Left renal pelvis (tissue), 4 donors: ENCODE measurements around the gene PABPC1L. TPM values are rescaled to one million over a fixed set of nuclear protein-coding genes. Genes with fewer than 3 reads are reported as not detected.
"Not testable (repeated sequence)": the region's sequence is repeated elsewhere in the genome, so short reads cannot be mapped to it uniquely, and the experiment has no call there.

Experiments used
- DNase-seq, 4 donors: peaks; one replicate each; pipeline ENCODE4 v3.0.0-alpha.2; 2013; ENCODE audit warnings: low read depth in 4 of 4, low spot score in 3 of 4
- polyA plus RNA-seq, 4 donors: library from polyadenylated mRNA; unstranded; fragments of 120-200 nt; gene quantifications; one replicate each; pipeline ENCODE4 v1.2.1, GENCODE V29; 2013; ENCODE audit not compliant: insufficient read length in 4 of 4

The PABPC1L gene
- 10 to 100 TPM; 29.4 to 71.2 (median 40.6) TPM for polyA plus RNA-seq

DNA sequence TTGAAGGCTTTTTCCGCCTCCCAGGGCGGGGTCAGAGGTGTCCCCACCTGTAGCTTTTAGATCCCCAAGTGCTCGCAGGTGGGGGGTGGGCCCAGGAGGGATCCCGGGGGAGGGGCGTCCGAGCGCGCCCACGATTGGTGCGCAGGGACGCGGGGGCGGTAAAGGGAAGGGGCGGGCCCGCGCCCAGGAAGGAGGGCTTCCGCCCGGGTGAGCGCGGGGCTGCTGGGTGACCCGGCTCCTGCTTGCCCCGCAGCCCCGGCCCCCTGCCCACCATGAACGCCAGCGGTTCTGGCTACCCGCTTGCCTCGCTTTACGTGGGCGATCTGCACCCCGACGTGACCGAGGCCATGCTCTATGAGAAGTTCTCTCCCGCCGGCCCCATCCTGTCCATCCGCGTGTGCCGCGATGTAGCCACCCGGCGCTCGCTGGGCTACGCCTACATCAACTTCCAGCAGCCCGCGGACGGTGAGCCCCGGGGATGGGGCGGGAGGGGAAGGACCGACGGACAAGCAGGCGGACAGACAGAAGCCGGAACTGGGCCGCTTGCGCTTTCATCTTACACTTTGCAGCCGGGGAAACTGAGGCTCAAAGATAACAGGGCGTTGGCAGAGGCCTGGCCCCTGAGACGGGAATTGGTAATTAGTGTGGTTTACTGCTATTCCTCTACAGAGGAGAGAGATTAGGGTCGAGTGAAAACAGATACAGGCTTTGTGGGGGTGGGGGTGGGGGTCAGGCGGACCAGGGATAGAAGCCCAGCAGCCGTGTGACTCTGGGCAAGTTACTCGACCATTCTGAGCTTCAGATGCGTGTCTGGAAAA is at the start of gene PABPC1L:
PABPC1L (plus strand) TSS at position 189 of the 818 bp plus-strand sequence; CDS start at position 273, 84 bp downstream.
- peak in 3 of 4 donors; percentile 25 to 45 (median 38) for DNase-seq

- no peak for DNase-seq
Measured at GRCh38 chr20:44861531-44862006, 48.3 kb upstream of the PABPC1L start.

- no peak for DNase-seq
Measured at GRCh38 chr20:44862286-44862685, 47.6 kb upstream of the PABPC1L start.

- not testable (repeated sequence) for DNase-seq
Measured at GRCh38 chr20:44863365-44864084, 46.3 kb upstream of the PABPC1L start.

DNA sequence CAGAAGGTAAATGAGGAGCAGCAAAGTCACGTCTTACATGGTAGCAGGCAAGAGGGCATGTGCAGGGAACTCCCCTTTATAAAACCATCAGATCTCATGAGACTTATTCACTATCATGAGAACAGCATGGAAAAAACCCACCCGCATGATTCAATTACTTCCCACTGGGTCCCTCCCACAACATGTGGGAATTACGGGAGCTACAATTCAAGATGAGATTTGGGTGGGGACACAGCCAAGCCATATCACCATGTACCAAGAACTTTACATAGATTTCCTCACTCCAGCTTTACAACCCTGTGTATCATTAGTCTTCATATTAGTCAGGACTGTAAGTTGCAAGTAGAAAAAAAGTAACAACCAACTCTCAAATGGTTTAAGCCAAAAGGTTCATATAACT is 45.4 kb upstream of the PABPC1L start:
- DNase-seq, result not testable (repeated sequence)

DNA sequence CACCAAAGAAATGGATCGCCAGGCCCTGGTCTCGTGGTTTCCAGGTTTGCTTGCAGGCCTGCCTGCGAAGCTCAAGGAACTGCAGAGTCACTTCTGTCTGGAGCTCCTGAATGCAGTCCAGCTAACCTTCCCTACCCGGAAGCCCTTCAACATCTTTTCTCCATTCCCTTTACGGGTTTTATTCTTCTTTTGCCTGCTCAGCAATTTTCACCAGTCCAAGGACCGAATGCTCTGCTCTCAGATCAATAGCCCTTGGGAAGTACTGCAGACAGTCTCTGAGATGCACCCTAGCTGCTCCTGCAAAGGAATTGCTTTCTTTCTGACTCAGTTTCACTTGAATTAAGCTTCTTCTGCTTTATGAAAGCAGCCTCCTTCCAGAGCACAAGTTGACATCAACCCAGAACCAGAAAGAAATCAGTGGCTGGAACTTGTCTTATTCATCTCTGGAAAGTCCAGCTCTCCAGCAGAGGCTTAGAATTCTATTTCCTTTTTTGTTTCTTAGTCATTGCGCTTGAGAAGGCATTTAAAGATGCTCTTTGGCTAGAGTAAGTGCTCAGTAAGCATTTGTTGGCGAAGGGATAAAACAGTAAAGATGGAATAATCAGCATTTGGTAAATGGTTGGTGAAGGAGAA is 43.0 kb upstream of the PABPC1L start:
- DNase-seq, result no peak

DNA sequence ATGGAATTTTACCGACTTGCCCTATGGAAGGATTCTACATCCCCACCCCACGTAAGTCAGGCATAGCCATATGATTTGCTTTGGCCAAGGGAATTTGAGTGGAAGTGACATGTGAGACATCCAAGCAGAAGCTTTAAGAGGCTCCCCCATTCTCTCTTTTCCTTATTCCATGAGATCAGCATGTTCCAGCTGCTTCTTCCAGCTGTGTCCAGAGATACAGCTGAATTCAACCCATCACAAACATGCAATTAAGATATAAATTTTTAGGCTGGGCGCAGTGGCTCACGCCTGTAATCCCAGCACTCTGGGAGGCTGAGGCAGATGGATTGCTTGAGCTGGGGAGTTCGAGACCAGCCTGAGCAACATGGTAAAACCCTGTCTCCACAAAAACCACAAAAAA is 40.4 kb upstream of the PABPC1L start:
- DNase-seq, result no peak

DNA sequence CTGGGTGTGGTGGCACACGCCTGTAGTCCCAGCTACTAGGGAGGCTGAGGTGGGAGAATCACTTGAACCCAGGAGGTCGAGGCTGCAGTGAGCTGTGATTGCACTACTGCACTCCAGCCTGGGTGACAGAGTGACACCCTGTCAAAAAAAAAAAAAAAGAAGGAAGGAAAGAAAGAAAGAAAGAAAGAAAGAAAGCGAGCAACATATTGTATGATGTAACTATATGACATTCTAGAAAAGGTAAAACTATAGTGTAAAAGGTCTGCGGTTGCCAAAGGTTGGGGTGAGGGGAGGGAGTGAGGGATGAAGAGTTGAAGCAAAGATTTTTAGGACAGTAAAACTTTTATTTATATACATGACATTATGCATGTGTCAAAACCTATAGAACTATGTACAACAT is 27.5 kb upstream of the PABPC1L start:
- DNase-seq, result not testable (repeated sequence)

- DNase-seq, result no peak
Measured at GRCh38 chr20:44883214-44883902, 26.5 kb upstream of the PABPC1L start.

GRCh38 chr20:44884907-44885391 is 24.9 kb upstream of the PABPC1L start:
- DNase-seq, result no peak

DNA sequence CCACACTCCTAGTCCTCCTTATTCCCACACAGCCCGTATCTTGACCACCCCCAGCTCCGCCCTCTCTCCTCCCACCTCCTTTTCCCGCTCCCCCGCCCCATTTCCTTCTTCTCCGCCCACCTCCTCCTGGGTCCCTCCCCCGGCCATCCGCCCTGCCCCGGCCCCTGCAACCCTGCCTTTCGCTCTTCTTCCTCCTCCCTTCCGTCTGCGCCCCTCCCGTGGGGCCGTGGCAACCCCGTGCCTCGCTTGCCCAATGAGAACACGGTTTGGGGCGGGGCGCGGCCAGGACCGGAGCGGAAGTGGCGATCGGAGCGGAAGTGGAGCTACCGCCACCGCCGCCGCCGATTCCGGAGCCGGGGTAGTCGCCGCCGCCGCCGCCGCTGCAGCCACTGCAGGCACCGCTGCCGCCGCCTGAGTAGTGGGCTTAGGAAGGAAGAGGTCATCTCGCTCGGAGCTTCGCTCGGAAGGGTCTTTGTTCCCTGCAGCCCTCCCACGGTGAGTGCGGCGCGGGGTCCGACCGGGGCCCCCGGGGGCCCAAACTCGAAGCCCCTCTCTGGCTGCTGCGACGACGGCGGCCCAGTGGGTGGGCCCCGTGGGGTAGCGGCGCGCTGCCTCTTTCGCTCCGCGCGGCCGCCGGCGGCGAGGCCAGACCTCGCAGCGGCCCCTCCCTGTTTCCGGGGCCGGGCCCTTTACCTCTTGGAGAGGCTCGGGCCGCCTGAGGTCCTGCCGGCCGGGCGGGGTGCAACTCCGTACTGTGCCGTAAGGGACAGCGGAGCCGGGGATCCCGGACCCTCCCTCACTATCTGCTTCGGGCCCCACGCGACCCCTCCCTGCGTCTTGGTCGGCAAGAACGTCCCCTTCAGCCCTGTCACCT is 24.2 kb upstream of the PABPC1L start, which contains the start of gene YWHAB:
YWHAB (plus strand) TSS at position 314 of the 874 bp plus-strand sequence. CDS start 15,829 bp downstream, outside the sequence.
- DNase-seq, result peak; percentile 92 to 97 (median 94)

- no peak for DNase-seq
Measured at GRCh38 chr20:44886266-44886651, 23.6 kb upstream of the PABPC1L start.

GRCh38 chr20:44886828-44887227 is 23.0 kb upstream of the PABPC1L start:
- no peak for DNase-seq

DNA sequence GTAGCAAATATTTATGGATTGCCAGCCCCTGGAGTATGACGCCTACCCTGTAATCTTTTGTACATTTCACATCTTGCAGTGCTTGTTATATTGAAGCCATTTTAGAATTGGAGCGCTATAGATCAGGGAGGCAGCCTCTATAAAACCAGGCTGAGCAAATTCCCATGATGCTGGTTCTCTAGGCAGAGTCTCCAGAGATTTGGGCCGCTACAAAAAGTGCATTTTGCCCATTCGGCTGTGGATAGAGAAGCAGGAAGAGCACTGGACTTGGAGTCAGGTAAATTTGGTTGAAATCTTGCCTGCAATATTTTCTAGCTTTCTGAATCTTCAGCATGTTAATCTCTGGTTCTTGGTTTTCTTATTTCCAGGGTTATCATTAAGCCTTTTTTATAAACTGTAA is 22.4 kb upstream of the PABPC1L start:
- DNase-seq, result no peak

- no peak for DNase-seq
Measured at GRCh38 chr20:44888226-44889103, 21.4 kb upstream of the PABPC1L start.

GRCh38 chr20:44891826-44892225 is 18.0 kb upstream of the PABPC1L start:
- no peak for DNase-seq

- DNase-seq, result no peak
Measured at GRCh38 chr20:44894959-44895358, 14.9 kb upstream of the PABPC1L start.

DNA sequence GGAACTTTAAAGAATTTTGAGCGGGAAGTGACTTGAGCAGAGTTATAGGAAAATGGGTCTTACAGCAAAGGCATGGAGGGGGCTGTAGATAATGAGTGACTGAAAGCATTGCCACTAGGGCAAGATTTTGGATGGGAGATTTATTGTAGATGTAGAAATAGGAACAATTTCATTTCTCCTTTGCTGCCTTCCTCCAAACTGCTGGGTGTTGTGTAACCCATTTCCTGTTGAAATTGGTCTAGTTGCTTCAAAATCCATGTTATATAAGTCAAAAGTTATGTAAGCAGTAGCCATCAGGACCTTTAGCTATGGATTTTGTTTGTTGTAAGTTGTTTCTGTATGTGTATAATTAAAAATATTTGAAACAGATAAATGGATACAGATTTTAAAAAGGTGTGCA is 13.3 kb upstream of the PABPC1L start:
- DNase-seq, result no peak
